Liver (tissue), 9 donors: ENCODE data around the gene RAF1. TPM values are rescaled to one million over a fixed set of nuclear protein-coding genes. Genes with fewer than 3 reads are reported as not detected.

Experiments used
- DNase-seq: peaks from one replicate; pipeline ENCODE4 v3.0.0-alpha.2; 2017; ENCODE audit warnings: low spot score
- H3K27ac ChIP-seq, 2 donors: one replicate each; pipeline ENCODE4 v1.7.0; 2013; ENCODE audit warnings: inconsistent platforms in 2 of 2, low read length in 2 of 2, control low read depth in 1 of 2, low read depth in 1 of 2, mild to moderate bottlenecking in 1 of 2
- H3K27me3 ChIP-seq, 4 donors: one replicate each; pipeline versions ENCODE4 v1.6.1 to v1.7.0; 2013; ENCODE audit warnings: low read length in 3 of 4, inconsistent platforms in 1 of 4, mild to moderate bottlenecking in 1 of 4, moderate library complexity in 1 of 4; ENCODE audit not compliant: control insufficient read depth in 4 of 4, insufficient read depth in 4 of 4
- H3K36me3 ChIP-seq, 4 donors: one replicate each; pipeline versions ENCODE4 v1.6.1 to v1.7.0; 2013; ENCODE audit warnings: low read length in 3 of 4, mild to moderate bottlenecking in 3 of 4, low read depth in 1 of 4, moderate library complexity in 1 of 4; ENCODE audit not compliant: control insufficient read depth in 4 of 4, insufficient read depth in 3 of 4
- H3K4me1 ChIP-seq, 4 donors: one replicate each; pipeline versions ENCODE4 v1.6.1 to v1.7.0; 2013; ENCODE audit warnings: low read length in 3 of 4, mild to moderate bottlenecking in 3 of 4, moderate library complexity in 1 of 4; ENCODE audit not compliant: control insufficient read depth in 4 of 4, insufficient read depth in 4 of 4
- H3K4me3 ChIP-seq, 3 donors: one replicate each; pipeline versions ENCODE4 v1.6.1 to v1.7.0; 2013; ENCODE audit warnings: low read length in 3 of 3, control low read depth in 1 of 3, low read depth in 1 of 3, mild to moderate bottlenecking in 1 of 3
- H3K9ac ChIP-seq, 2 donors: one replicate each; pipeline ENCODE4 v1.7.0; 2013; ENCODE audit warnings: low read length in 2 of 2, mild to moderate bottlenecking in 2 of 2, moderate library complexity in 2 of 2, control low read depth in 1 of 2, low read depth in 1 of 2
- H3K9me3 ChIP-seq, 4 donors: one replicate each; pipeline versions ENCODE4 v1.6.1 to v1.7.0; 2013; ENCODE audit warnings: low read length in 3 of 4; ENCODE audit not compliant: control insufficient read depth in 4 of 4
- CTCF ChIP-seq: fragments of 150-350 bp; IDR thresholded peaks from 2 replicates; pipeline ENCODE4 v1.5.1; 2017; ENCODE audit warnings: improper control_type of control experiment, low read depth, low read length; ENCODE audit not compliant: missing input control
- EGR1 ChIP-seq, 2 donors: IDR thresholded peaks; 2 replicates each; pipeline ENCODE4 v1.6.1; 2016 to 2018; ENCODE audit warnings: antibody characterized with exemption in 2 of 2, low read depth in 2 of 2
- FOXA1 ChIP-seq: IDR thresholded peaks from 2 replicates; pipeline ENCODE4 v1.6.1; 2016; ENCODE audit warnings: antibody characterized with exemption
- FOXA2 ChIP-seq: IDR thresholded peaks from 2 replicates; pipeline ENCODE4 v1.6.1; 2016; ENCODE audit warnings: antibody characterized with exemption
- GABPA ChIP-seq, 2 donors: IDR thresholded peaks in 1 of 2; conservative IDR thresholded peaks in 1 of 2; 2 replicates each; pipeline ENCODE4 v1.6.1; 2016; ENCODE audit warnings: antibody characterized with exemption in 2 of 2, mild to moderate bottlenecking in 1 of 2, moderate library complexity in 1 of 2
- HNF4A ChIP-seq, 2 donors: conservative IDR thresholded peaks; 2 replicates each; pipeline ENCODE4 v1.6.1; 2016; ENCODE audit warnings: antibody characterized with exemption in 2 of 2, mild to moderate bottlenecking in 2 of 2
- JUND ChIP-seq, 2 donors: IDR thresholded peaks; 2 replicates each; pipeline ENCODE4 v1.6.1; 2016; ENCODE audit warnings: antibody characterized with exemption in 2 of 2
- MAX ChIP-seq: IDR thresholded peaks from 2 replicates; pipeline ENCODE4 v1.6.1; 2016; ENCODE audit warnings: antibody characterized with exemption
- NR2F2 ChIP-seq: IDR thresholded peaks from 2 replicates; pipeline ENCODE4 v1.6.1; 2016; ENCODE audit warnings: antibody characterized with exemption
- RAD21 ChIP-seq, 2 donors: IDR thresholded peaks; 2 replicates each; pipeline ENCODE4 v1.6.1; 2016; ENCODE audit warnings: antibody characterized with exemption in 2 of 2, mild to moderate bottlenecking in 2 of 2
- RXRA ChIP-seq, 2 donors: IDR thresholded peaks; 2 replicates each; pipeline ENCODE4 v1.6.1; 2017 to 2018; ENCODE audit warnings: antibody characterized with exemption in 2 of 2, mild to moderate bottlenecking in 1 of 2
- SP1 ChIP-seq: IDR thresholded peaks from 2 replicates; pipeline ENCODE4 v1.6.1; 2018; ENCODE audit warnings: antibody characterized with exemption, mild to moderate bottlenecking
- TAF1 ChIP-seq: conservative IDR thresholded peaks from 2 replicates; pipeline ENCODE4 v1.6.1; 2016; ENCODE audit warnings: antibody characterized with exemption, mild to moderate bottlenecking
- YY1 ChIP-seq: IDR thresholded peaks from 2 replicates; pipeline ENCODE4 v1.6.1; 2016; ENCODE audit warnings: antibody characterized with exemption, mild to moderate bottlenecking
- ZBTB33 ChIP-seq: IDR thresholded peaks from 2 replicates; pipeline ENCODE4 v1.6.1; 2016; ENCODE audit warnings: antibody characterized with exemption
- WGBS: extraction: QIAGEN DNeasy Blood & Tissue Kit; methylation state at CpG from one replicate; pipeline ENCODE4 v1.1.7; 2013; 5-methylcytosine and 5-hydroxymethylcytosine counted together
- polyA plus RNA-seq, 2 donors: library from polyadenylated mRNA; stranded (reverse) in 1 of 2; unstranded in 1 of 2; fragments of 200-250 nt in 1 of 2; fragments of >200 nt in 1 of 2; fragmentation: Nextera tagmentation in 1 of 2; extraction: Ambion mirVana in 1 of 2; gene quantifications; one replicate each; pipeline versions ENCODE4 v1.2.1 to v1.2.3, GENCODE V29; 2013 to 2015
- total RNA-seq, 2 donors: library from RNA; depleted of rRNA; stranded (reverse); fragments of >200 nt; gene quantifications; one replicate each; pipeline ENCODE4 v1.2.3, GENCODE V29; 2014
- TF ChIP-seq, protein P1 (sequence below): IDR thresholded peaks from 2 replicates; pipeline ENCODE4 v1.6.1; 2016; ENCODE audit warnings: antibody characterized with exemption
- TF ChIP-seq, protein P2 (sequence below): IDR thresholded peaks from 2 replicates; pipeline ENCODE4 v1.6.1; 2016; ENCODE audit warnings: antibody characterized with exemption, mild to moderate bottlenecking
- donor health status: healthy.
- donor health status: healthy.
- donor health status: healthy.
- donor health status: healthy.
- donor health status: healthy.

Gene RAF1
- total and polyA plus RNA-seq, 4 donors = 44.3 to 92.3 (median 63.2) TPM

DNA sequence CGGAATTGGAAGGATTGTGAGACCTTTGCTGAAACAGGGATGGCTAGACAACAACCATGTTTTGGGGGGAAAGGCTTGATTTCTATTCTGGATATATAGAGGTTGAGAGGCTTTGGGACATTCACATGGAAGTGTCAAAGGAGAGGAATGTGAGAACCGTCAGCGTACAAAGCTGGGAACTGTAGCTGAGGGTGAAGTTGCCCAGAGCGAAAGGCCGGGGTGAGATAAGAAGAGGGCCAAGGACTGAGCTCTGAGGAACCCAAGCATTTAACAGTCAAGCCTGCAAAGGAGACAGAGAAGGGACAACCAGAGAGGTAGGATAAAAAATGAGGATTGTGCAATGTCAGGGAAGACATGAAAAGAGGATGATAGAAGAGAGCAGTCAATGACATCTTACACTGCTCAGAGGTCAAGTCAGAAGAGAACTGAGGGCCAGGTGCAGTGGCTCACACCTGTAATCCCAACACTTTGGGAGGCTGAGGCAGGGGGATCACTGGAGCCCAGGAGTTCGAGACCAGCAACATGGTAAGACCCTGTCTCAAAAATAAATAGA lies 41.5 kb upstream of the RAF1 start:
- 92% methylated on average over 6 of the region's 6 CpGs for WGBS
- Histone ChIP-seq H3K4me1 (peaks cover 0 to 3% (median 0%) of the 10 kb centered on the region in 4 donors), H3K9me3 (no peaks in the 10 kb centered on the region), H3K27me3 (no peaks in the 10 kb centered on the region), H3K4me3 (no peak overlapping the region), H3K27ac (no peak overlapping the region), H3K9ac (no peak overlapping the region), H3K36me3 (no peaks in the 10 kb centered on the region)
- no peak for TF ChIP-seq FOXA1
- TF ChIP-seq FOXA2 = no peak
- no peak for TF ChIP-seq RXRA (IDR thresholded peaks at IDR 0.05)
- TF ChIP-seq, protein P1, sequence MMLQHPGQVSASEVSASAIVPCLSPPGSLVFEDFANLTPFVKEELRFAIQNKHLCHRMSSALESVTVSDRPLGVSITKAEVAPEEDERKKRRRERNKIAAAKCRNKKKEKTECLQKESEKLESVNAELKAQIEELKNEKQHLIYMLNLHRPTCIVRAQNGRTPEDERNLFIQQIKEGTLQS = no peak
- TF ChIP-seq YY1 = no peak
- TF ChIP-seq TAF1 = no peak
- TF ChIP-seq MAX = no peak
- TF ChIP-seq ZBTB33 = no peak
- no peak for TF ChIP-seq HNF4A (conservative IDR thresholded peaks at IDR 0.05)
- TF ChIP-seq CTCF = no peak
- no peak for TF ChIP-seq GABPA (IDR thresholded peaks at IDR 0.05 in 1 of 2, conservative IDR thresholded peaks at IDR 0.05 in 1 of 2)
- no peak for TF ChIP-seq JUND (IDR thresholded peaks at IDR 0.05)
- TF ChIP-seq SP1 = no peak
- TF ChIP-seq NR2F2 = no peak
- no peak for TF ChIP-seq RAD21 (IDR thresholded peaks at IDR 0.05)
- TF ChIP-seq, protein P2, sequence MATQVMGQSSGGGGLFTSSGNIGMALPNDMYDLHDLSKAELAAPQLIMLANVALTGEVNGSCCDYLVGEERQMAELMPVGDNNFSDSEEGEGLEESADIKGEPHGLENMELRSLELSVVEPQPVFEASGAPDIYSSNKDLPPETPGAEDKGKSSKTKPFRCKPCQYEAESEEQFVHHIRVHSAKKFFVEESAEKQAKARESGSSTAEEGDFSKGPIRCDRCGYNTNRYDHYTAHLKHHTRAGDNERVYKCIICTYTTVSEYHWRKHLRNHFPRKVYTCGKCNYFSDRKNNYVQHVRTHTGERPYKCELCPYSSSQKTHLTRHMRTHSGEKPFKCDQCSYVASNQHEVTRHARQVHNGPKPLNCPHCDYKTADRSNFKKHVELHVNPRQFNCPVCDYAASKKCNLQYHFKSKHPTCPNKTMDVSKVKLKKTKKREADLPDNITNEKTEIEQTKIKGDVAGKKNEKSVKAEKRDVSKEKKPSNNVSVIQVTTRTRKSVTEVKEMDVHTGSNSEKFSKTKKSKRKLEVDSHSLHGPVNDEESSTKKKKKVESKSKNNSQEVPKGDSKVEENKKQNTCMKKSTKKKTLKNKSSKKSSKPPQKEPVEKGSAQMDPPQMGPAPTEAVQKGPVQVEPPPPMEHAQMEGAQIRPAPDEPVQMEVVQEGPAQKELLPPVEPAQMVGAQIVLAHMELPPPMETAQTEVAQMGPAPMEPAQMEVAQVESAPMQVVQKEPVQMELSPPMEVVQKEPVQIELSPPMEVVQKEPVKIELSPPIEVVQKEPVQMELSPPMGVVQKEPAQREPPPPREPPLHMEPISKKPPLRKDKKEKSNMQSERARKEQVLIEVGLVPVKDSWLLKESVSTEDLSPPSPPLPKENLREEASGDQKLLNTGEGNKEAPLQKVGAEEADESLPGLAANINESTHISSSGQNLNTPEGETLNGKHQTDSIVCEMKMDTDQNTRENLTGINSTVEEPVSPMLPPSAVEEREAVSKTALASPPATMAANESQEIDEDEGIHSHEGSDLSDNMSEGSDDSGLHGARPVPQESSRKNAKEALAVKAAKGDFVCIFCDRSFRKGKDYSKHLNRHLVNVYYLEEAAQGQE = no peak
- TF ChIP-seq EGR1 (IDR thresholded peaks at IDR 0.05; ENCODE audit: low read depth in 2 of 2) = no peak
- no peak for DNase-seq
